Erythroblast (primary cell): Measurements from ENCODE around the gene SMIM22.

Experiments used
- GATA1 ChIP-seq: IDR thresholded peaks from 2 replicates; pipeline ENCODE4 v1.6.1; 2011; ENCODE audit warnings: low read depth, mild to moderate bottlenecking, control low read depth, low read length, moderate library complexity
- POLR2A ChIP-seq: IDR thresholded peaks from 2 replicates; pipeline ENCODE4 v1.6.1; 2011; ENCODE audit warnings: mild to moderate bottlenecking, low read length

GRCh38 chr16:4776141-4776705, 18.9 kb upstream of the SMIM22 start:
- TF ChIP-seq POLR2A (no peak), GATA1 (no peak)
